Nephron progenitor cell (in vitro differentiated cells): ENCODE data around the gene JDP2.

Experiments used
- DNase-seq: peaks from one replicate; pipeline ENCODE4 v3.0.0; 2021
- H3K27ac Mint-ChIP-seq: 2 replicates; pipeline ENCODE4 v1.8.0; 2021; ENCODE audit warnings: mild to moderate bottlenecking, moderate library complexity, mixed read lengths
- H3K27me3 Mint-ChIP-seq: 2 replicates; pipeline ENCODE4 v1.8.0; 2021; ENCODE audit warnings: mild to moderate bottlenecking, low read depth, mixed read lengths; ENCODE audit not compliant: poor library complexity
- H3K36me3 Mint-ChIP-seq: 2 replicates; pipeline ENCODE4 v1.8.0; 2021; ENCODE audit warnings: low read depth, mixed read lengths
- H3K4me1 Mint-ChIP-seq: 2 replicates; pipeline ENCODE4 v1.8.0; 2021; ENCODE audit warnings: mixed read lengths
- H3K4me3 Mint-ChIP-seq: 2 replicates; pipeline ENCODE4 v1.8.0; 2021; ENCODE audit warnings: mild to moderate bottlenecking, moderate library complexity, mixed read lengths
- H3K9me3 Mint-ChIP-seq: 2 replicates; pipeline ENCODE4 v1.8.0; 2021; ENCODE audit warnings: mild to moderate bottlenecking, moderate library complexity, mixed read lengths
- TF ChIP-seq, protein P1 (sequence below): fragments of 200-600 bp; sonication (generic); IDR thresholded peaks from 2 replicates; pipeline ENCODE4 v1.5.0; 2021; ENCODE audit warnings: antibody characterized with exemption

Gene JDP2

DNA sequence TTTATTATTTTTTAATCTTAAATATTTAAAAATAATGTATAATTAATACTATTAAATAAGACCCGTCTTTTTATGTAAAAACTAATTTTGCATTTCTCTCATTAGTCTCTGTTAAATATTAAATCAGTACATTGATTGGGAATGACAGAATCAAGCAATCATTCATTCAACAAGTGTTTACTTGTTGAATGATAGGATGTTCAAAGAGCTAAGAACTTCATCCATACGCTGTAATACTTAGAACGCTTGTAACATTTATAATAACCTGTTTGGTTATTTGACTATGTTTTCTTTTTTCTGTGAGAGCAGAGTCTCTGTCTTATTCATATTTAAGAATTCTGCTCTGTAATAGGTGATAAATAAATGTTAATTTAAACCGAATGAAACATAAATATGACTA lies 91.6 kb downstream of the JDP2 start:
- DNase-seq: no peak
- peaks cover 13% of the 10 kb centered on the region for H3K27me3 Mint-ChIP-seq
- H3K9me3 Mint-ChIP-seq: no peaks in the 10 kb centered on the region
- peaks cover 27% of the 10 kb centered on the region for H3K4me1 Mint-ChIP-seq
- TF ChIP-seq, protein P1, sequence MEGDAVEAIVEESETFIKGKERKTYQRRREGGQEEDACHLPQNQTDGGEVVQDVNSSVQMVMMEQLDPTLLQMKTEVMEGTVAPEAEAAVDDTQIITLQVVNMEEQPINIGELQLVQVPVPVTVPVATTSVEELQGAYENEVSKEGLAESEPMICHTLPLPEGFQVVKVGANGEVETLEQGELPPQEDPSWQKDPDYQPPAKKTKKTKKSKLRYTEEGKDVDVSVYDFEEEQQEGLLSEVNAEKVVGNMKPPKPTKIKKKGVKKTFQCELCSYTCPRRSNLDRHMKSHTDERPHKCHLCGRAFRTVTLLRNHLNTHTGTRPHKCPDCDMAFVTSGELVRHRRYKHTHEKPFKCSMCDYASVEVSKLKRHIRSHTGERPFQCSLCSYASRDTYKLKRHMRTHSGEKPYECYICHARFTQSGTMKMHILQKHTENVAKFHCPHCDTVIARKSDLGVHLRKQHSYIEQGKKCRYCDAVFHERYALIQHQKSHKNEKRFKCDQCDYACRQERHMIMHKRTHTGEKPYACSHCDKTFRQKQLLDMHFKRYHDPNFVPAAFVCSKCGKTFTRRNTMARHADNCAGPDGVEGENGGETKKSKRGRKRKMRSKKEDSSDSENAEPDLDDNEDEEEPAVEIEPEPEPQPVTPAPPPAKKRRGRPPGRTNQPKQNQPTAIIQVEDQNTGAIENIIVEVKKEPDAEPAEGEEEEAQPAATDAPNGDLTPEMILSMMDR: no peak
- no peak overlapping the region for H3K27ac Mint-ChIP-seq
- no peaks in the 10 kb centered on the region for H3K36me3 Mint-ChIP-seq
- no peak overlapping the region for H3K4me3 Mint-ChIP-seq

DNA sequence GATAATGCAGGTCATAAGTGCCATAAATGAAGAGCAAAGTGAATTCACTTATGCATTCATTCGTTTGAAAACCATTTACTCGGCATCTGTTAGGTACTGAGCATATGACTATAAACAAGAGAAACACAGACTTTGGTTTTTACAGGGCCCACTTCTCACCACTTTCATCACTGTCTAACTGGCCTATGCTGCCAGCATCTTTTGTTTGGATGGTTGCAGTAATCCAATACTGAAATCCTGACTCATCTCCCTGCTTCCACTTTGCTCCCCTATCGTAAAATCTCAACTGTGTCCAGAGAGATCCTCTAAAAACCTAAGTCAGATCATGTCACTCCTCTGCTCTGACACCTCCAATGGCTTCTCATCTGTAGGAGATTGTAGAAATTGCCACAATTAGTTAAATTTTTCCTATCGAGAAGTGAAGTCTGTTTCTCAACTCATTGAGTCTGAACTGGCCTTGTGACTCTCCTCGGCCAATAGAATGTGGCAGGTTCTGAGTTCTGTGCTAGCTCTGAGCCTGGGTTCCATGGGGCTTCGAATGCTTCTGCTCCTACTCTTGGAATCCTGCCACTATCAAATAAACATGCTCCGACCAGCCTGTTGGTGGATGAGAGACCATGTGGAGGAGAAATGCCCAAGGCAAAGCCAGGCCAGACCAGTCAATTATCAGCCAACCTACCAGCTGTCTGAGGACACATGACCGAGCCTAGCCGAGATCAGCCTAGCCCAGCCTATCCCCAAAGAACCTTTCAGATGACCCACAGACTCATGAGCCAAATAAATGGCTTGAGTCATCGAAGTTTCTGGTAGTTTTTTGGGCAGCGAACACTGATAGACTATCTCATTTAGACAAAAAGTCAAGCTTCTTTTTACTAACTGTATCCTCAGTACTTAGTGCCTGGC lies 92.3 kb downstream of the JDP2 start:
- H3K27ac Mint-ChIP-seq: no peak overlapping the region
- H3K36me3 Mint-ChIP-seq: no peaks in the 10 kb centered on the region
- H3K9me3 Mint-ChIP-seq: no peaks in the 10 kb centered on the region
- H3K27me3 Mint-ChIP-seq: peaks cover 14% of the 10 kb centered on the region
- H3K4me1 Mint-ChIP-seq: peaks cover 25% of the 10 kb centered on the region
- H3K4me3 Mint-ChIP-seq: no peak overlapping the region
- DNase-seq: no peak
- TF ChIP-seq, protein P1: no peak

DNA sequence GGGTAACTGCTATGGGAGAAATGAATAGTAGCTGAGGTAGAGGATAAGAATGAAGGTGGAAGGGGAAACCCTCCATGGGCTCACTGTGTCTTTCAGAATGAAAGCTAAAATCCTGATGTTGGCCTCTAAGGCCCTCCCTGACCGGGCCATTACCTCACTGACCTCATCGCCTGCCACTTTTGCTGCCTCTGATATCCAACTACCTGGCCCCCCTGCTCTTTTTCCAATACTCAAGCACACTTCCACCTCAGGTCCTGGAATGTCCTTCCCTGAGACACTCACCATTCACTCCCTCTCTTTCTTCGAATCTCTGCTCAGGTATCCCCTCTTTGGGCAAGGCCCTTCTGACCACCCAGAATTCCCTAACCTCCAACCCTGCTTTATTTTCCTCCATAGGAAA lies 93.0 kb downstream of the JDP2 start:
- TF ChIP-seq, protein P1: no peak
- no peak for DNase-seq
- H3K9me3 Mint-ChIP-seq: no peaks in the 10 kb centered on the region
- H3K27me3 Mint-ChIP-seq: peaks cover 14% of the 10 kb centered on the region
- H3K36me3 Mint-ChIP-seq: no peaks in the 10 kb centered on the region
- peaks cover 18% of the 10 kb centered on the region for H3K4me1 Mint-ChIP-seq
- H3K4me3 Mint-ChIP-seq: no peak overlapping the region
- peak overlapping the region; percentile 30 for H3K27ac Mint-ChIP-seq

DNA sequence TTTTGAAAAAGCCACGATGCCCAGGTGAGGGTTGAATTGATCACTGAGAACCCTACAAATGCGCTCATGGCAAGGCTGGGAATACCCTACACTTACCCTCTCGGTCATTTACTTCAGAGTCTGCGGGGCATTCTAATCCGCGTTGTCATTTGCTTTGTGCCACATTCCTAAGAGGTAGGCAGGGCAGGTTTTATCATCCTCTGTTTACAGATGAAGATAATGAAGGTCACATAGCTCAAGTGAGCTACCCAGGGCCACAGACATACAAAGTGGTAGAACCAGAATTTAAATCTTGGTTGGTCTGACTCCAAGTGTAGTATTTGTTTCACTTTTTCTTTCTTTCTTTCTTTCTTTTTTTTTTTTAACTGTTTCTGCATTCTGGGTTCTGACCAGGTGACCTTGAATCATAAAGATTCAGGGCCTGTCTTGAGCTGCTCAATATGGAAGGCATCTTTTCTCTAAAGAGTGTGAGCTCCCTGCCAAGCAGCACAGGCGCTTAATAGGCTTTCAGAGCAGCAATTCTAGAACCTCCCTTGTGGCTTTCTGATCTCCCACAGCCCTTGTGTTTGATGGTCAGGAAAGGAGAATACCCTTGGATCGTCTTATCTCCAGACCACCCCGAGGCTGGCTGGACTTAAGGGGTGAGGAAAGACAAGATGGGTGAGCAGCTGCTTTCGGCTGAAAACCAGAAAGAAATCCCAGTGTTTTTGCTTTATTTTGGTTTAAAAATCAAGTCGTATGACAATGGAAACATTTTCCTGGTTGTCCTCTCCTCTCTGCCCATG lies 93.8 kb downstream of the JDP2 start:
- H3K27ac Mint-ChIP-seq: peak overlapping the region; percentile 94
- H3K9me3 Mint-ChIP-seq: no peaks in the 10 kb centered on the region
- H3K36me3 Mint-ChIP-seq: no peaks in the 10 kb centered on the region
- peaks cover 18% of the 10 kb centered on the region for H3K27me3 Mint-ChIP-seq
- H3K4me1 Mint-ChIP-seq: peaks cover 13% of the 10 kb centered on the region
- no peak overlapping the region for H3K4me3 Mint-ChIP-seq
- TF ChIP-seq, protein P1: no peak
- no peak for DNase-seq

DNA sequence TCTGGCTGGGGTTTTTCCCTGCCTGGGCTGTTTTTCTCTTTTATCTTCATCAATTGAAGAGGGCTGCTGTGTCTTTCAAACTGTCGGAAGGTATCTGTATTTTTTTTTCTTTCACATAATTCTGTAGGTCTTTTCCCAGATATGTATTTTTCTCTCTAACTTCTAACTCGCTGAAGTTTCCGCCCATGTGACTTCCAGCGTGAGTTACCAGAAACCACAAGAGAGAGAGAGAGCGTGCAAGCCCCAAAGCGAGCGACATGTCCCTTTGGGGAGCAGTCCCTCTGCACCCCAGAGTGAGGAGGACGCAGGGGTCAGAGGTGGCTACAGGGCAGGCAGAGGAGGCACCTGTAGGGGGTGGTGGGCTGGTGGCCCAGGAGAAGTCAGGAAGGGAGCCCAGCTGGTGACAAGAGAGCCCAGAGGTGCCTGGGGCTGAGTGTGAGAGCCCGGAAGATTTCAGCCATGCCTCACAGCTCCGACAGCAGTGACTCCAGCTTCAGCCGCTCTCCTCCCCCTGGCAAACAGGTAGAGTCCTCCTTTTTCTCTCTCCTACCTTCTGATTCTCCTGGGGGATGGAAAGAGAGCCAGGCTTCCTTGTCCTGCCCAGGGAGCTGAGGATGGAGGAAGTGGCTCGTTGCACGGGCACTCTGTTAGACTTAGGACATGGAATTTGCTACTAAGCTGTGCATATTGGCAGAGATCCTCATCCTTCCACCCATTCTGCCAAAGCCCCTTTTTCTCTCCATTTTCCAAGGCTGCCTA lies 94.6 kb downstream of the JDP2 start, which contains the start of gene BATF:
TSS of gene BATF (plus strand) at position 246 of the 759 bp plus-strand sequence. CDS start at position 460, 214 bp downstream.
- H3K4me1 Mint-ChIP-seq: peaks cover 13% of the 10 kb centered on the region
- H3K9me3 Mint-ChIP-seq: no peaks in the 10 kb centered on the region
- peak within 1 kb of the TSS; percentile 94 for H3K27ac Mint-ChIP-seq
- DNase-seq: no peak
- no peak within 1 kb of the TSS for H3K4me3 Mint-ChIP-seq
- H3K27me3 Mint-ChIP-seq: peaks cover 24% of the 10 kb centered on the region
- no peaks in the 10 kb centered on the region for H3K36me3 Mint-ChIP-seq
- TF ChIP-seq, protein P1: no peak
